ENCODE measurements around the gene HAPSTR1.

- TF ChIP-seq TARDBP (IDR thresholded peaks at IDR 0.05) (no peak), PKNOX1 (IDR thresholded peaks at IDR 0.05) (no peak), ARNT (IDR thresholded peaks at IDR 0.05) (no peak), SP1 (IDR thresholded peaks at IDR 0.05) (no peak), LEF1 (IDR thresholded peaks at IDR 0.05; ENCODE audit: borderline replicate concordance) (no peak), ZNF384 (IDR thresholded peaks at IDR 0.05) (no peak), FOXK2 (IDR thresholded peaks at IDR 0.05) (no peak), FOXM1 (IDR thresholded peaks at IDR 0.05; ENCODE audit: borderline replicate concordance) (no peak), BHLHE40 (IDR thresholded peaks at IDR 0.05; ENCODE audit: borderline replicate concordance) (no peak), L3MBTL2 (conservative IDR thresholded peaks at IDR 0.05) (no peak), ELF4 (IDR thresholded peaks at IDR 0.05) (no peak), SUZ12 (IDR thresholded peaks at IDR 0.05) (no peak), NFRKB (IDR thresholded peaks at IDR 0.05) (no peak), FOXA1 (IDR thresholded peaks at IDR 0.05) (no peak)
Observed at GRCh38 chr16:9109255-9109654, 17.8 kb downstream of the HAPSTR1 start.
